ENCODE data around the gene MAST3. TPM values are rescaled to one million over a fixed set of nuclear protein-coding genes. Genes with fewer than 3 reads are reported as not detected.

Gene MAST3
- total and polyA plus RNA-seq, 2 of the 13 experiments (the other 11 are each of a cell fraction or from before 2014, with no cell fraction given), result 4.1 to 4.6 TPM

GRCh38 chr19:18152817-18153555, 55.4 kb downstream of the MAST3 start, which contains the start of gene PIK3R2 (continued):
- no peak for TF ChIP-seq ZNF672 (CRISPR knock-in tag; IDR thresholded peaks at IDR 0.05)
- no peak for TF ChIP-seq ZNF839 (CRISPR knock-in tag; IDR thresholded peaks at IDR 0.05; ENCODE audit: borderline replicate concordance)
- TF ChIP-seq SP5 (CRISPR knock-in tag; IDR thresholded peaks at IDR 0.05; ENCODE audit: borderline replicate concordance, low read depth), result peak; percentile 51
- TF ChIP-seq ARNTL (CRISPR knock-in tag; IDR thresholded peaks at IDR 0.05), result no peak
- TF ChIP-seq ZNF12 (CRISPR knock-in tag; IDR thresholded peaks at IDR 0.05), result no peak
- no peak for TF ChIP-seq RCOR2 (CRISPR knock-in tag; IDR thresholded peaks at IDR 0.05)
- TF ChIP-seq TMF1 (CRISPR knock-in tag; IDR thresholded peaks at IDR 0.05; ENCODE audit: low read depth), result 0 out of 2 replicates have a peak, but pooled peaks have one; percentile 36
- TF ChIP-seq, protein P1, sequence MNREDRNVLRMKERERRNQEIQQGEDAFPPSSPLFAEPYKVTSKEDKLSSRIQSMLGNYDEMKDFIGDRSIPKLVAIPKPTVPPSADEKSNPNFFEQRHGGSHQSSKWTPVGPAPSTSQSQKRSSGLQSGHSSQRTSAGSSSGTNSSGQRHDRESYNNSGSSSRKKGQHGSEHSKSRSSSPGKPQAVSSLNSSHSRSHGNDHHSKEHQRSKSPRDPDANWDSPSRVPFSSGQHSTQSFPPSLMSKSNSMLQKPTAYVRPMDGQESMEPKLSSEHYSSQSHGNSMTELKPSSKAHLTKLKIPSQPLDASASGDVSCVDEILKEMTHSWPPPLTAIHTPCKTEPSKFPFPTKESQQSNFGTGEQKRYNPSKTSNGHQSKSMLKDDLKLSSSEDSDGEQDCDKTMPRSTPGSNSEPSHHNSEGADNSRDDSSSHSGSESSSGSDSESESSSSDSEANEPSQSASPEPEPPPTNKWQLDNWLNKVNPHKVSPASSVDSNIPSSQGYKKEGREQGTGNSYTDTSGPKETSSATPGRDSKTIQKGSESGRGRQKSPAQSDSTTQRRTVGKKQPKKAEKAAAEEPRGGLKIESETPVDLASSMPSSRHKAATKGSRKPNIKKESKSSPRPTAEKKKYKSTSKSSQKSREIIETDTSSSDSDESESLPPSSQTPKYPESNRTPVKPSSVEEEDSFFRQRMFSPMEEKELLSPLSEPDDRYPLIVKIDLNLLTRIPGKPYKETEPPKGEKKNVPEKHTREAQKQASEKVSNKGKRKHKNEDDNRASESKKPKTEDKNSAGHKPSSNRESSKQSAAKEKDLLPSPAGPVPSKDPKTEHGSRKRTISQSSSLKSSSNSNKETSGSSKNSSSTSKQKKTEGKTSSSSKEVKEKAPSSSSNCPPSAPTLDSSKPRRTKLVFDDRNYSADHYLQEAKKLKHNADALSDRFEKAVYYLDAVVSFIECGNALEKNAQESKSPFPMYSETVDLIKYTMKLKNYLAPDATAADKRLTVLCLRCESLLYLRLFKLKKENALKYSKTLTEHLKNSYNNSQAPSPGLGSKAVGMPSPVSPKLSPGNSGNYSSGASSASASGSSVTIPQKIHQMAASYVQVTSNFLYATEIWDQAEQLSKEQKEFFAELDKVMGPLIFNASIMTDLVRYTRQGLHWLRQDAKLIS (CRISPR knock-in tag; IDR thresholded peaks at IDR 0.05), result no peak
- TF ChIP-seq ZNF260 (CRISPR knock-in tag; IDR thresholded peaks at IDR 0.05; ENCODE audit: borderline replicate concordance, low read depth), result no peak
- no peak for TF ChIP-seq FOSL1 (CRISPR knock-in tag; IDR thresholded peaks at IDR 0.05; ENCODE audit: borderline replicate concordance)
- TF ChIP-seq PHF21A (CRISPR knock-in tag; IDR thresholded peaks at IDR 0.05), result peak; percentile 13
- TF ChIP-seq SRSF9 (IDR thresholded peaks at IDR 0.05; ENCODE audit: borderline replicate concordance, insufficient read depth, low read depth, low read length, poor library complexity, severe bottlenecking), result no peak
- TF ChIP-seq, protein P2, sequence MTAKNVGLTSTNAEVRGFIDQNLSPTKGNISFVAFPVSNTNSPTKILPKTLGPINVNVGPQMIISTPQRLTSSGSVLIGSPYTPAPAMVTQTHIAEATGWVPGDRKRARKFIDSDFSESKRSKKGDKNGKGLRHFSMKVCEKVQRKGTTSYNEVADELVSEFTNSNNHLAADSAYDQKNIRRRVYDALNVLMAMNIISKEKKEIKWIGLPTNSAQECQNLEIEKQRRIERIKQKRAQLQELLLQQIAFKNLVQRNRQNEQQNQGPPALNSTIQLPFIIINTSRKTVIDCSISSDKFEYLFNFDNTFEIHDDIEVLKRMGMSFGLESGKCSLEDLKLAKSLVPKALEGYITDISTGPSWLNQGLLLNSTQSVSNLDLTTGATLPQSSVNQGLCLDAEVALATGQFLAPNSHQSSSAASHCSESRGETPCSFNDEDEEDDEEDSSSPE (CRISPR knock-in tag; IDR thresholded peaks at IDR 0.05), result peak; percentile 23; the same call in 1 of the 2 replicates
- TF ChIP-seq SALL2 (CRISPR knock-in tag; IDR thresholded peaks at IDR 0.05), result peak; percentile 47; the same call in 1 of the 2 replicates
- TF ChIP-seq, protein P3, sequence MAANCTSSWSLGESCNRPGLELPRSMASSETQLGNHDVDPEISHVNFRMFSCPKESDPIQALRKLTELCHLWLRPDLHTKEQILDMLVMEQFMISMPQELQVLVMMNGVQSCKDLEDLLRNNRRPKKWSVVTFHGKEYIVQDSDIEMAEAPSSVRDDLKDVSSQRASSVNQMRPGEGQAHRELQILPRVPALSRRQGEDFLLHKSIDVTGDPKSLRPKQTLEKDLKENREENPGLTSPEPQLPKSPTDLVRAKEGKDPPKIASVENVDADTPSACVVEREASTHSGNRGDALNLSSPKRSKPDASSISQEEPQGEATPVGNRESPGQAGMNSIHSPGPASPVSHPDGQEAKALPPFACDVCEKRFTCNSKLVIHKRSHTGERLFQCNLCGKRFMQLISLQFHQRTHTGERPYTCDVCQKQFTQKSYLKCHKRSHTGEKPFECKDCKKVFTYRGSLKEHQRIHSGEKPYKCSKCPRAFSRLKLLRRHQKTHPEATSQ (CRISPR knock-in tag; IDR thresholded peaks at IDR 0.05; ENCODE audit: borderline replicate concordance), result no peak
- TF ChIP-seq ZNF33A (CRISPR knock-in tag; IDR thresholded peaks at IDR 0.05; ENCODE audit: borderline replicate concordance), result no peak
- TF ChIP-seq REL (CRISPR knock-in tag; conservative IDR thresholded peaks at IDR 0.05), result no peak
- TF ChIP-seq ZFP36 (IDR thresholded peaks at IDR 0.05; ENCODE audit: borderline replicate concordance, low read depth, low read length, partially characterized antibody), result no peak
- TF ChIP-seq ZNF253 (CRISPR knock-in tag; IDR thresholded peaks at IDR 0.05; ENCODE audit: borderline replicate concordance), result no peak
- no peak for TF ChIP-seq ZNF841 (CRISPR knock-in tag; IDR thresholded peaks at IDR 0.05; ENCODE audit: borderline replicate concordance)
- no peak for TF ChIP-seq SIX4 (CRISPR knock-in tag; IDR thresholded peaks at IDR 0.05)
- TF ChIP-seq, protein P4, sequence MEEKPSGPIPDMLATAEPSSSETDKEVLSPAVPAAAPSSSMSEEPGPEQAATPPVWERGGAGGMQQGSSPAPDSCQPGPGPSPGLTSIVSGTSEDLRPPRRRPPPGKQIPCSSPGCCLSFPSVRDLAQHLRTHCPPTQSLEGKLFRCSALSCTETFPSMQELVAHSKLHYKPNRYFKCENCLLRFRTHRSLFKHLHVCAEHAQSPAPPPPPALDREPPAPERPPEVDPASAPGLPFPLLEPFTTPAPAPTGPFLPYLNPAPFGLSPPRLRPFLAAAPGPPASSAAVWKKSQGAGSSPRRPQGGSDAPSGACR (CRISPR knock-in tag; IDR thresholded peaks at IDR 0.05), result no peak
- 0 out of 2 replicates have a peak, but pooled peaks have one; percentile 1 for TF ChIP-seq KMT2B (CRISPR knock-in tag; IDR thresholded peaks at IDR 0.05)

All from HepG2 (cell line).